Astrocyte of the spinal cord (primary cell): ENCODE data around the gene TUBA4A.

ENCODE experiments used
- DNase-seq: peaks from one replicate; pipeline ENCODE4 v3.0.0; 2011; ENCODE audit warnings: low read depth, low spot score
- H3K4me3 ChIP-seq: 2 replicates; pipeline ENCODE4 v1.5.1; 2011; ENCODE audit warnings: low read depth, mild to moderate bottlenecking, low read length, moderate library complexity
- CTCF ChIP-seq: IDR thresholded peaks from 2 replicates; pipeline ENCODE4 v1.5.1; 2012; ENCODE audit warnings: low read depth, mild to moderate bottlenecking, low read length, inconsistent platforms
- in situ Hi-C: cut with HindIII; loops from 2 replicates; pipeline ENCODE4 v1.10.0; 2017; ENCODE audit warnings: low sequenced_read_pairs

TUBA4A gene

DNA sequence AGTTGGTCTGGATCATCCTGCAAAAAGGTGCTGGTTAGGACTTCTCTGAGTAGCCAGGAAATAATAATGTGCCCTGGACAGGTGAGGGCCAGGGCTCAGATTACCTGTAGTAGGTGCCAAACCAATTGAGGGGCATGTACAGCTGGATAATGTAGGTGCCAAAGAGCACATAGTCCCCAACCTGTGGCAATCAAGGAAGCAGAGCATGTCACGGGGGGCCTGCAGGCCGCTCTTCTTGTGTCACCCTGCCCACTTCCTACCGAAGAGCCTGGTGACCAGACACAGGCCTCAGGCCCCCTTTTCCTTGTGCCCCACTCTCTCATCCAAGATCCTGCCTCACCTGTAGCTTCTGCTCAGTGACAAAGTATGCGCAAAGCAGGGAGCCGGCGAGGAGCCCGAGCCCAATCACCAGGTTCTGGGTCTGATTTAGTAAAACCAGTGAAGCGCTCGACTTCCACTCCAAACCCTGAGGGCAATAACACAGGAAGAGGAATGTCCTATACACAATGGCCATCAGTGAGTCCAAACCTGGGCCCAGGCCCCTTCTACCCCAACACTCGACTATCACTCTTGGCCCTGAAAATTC lies 40.1 kb downstream of the TUBA4A start:
- TF ChIP-seq CTCF, result no peak
- H3K4me3 ChIP-seq, result no peak overlapping the region
- in situ Hi-C loops, result no loop called here
- DNase-seq, result no peak

- no peak for DNase-seq
- no peak for TF ChIP-seq CTCF
- H3K4me3 ChIP-seq, result no peak overlapping the region
- in situ Hi-C loops, result no loop called here
Observed at GRCh38 chr2:219213026-219213415, 40.7 kb downstream of the TUBA4A start.

GRCh38 chr2:219210886-219211362 lies 42.8 kb downstream of the TUBA4A start:
- H3K4me3 ChIP-seq, result no peak overlapping the region
- in situ Hi-C loops, result no loop called here
- no peak for DNase-seq
- no peak for TF ChIP-seq CTCF

DNA sequence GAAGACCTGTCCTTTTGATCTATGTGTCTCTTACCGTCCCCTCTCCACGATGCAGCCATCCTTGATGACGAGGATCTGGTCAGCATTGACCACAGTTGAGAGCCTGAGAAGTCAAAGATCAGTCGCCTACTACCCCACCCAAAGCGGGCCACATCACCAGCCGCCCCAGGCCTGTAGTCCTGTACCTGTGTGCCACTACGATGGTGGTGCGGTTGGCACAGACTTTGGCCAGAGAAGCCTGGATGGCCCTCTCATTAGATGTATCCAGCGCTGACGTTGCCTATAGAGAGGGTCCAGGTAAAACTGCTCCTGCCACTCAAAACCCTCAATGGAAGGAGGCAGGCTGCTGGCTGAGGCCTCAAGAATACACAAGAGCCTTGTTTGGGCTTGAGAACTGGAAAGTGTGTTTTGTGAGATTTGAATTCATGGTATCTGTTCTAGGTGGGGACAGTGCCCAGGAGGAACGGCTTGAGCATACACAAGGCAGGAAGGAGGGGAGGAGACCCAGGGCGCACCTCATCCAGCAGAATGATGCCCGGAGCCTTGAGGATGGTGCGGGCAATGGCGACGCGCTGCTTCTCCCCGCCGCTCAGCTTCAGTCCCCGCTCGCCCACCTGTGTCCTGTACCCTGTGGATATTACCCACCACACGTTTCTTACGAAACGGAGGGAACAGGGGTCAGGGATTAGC lies 43.4 kb downstream of the TUBA4A start:
- DNase-seq, result no peak
- in situ Hi-C loops, result no loop called here
- no peak overlapping the region for H3K4me3 ChIP-seq
- no peak for TF ChIP-seq CTCF

GRCh38 chr2:219209236-219210195 lies 44.2 kb downstream of the TUBA4A start:
- no peak for TF ChIP-seq CTCF
- H3K4me3 ChIP-seq, result no peak overlapping the region
- DNase-seq, result no peak
- in situ Hi-C loops, result no loop called here

- TF ChIP-seq CTCF, result no peak
- H3K4me3 ChIP-seq, result no peak overlapping the region
- in situ Hi-C loops, result no loop called here
- peak; percentile 22 for DNase-seq
Observed at GRCh38 chr2:219207884-219208740, 45.6 kb downstream of the TUBA4A start.
